Kidney epithelial cell (primary cell): ENCODE results near the gene SUPT20H. TPM values are rescaled to one million over a fixed set of nuclear protein-coding genes. Genes with fewer than 3 reads are reported as not detected.

Experiments
- DNase-seq: peaks from one replicate; pipeline ENCODE4 v3.0.0-alpha.2; 2010; ENCODE audit warnings: low read depth
- H3K27me3 ChIP-seq: 2 replicates; pipeline ENCODE4 v1.6.0; 2011; ENCODE audit warnings: low read length; ENCODE audit not compliant: control insufficient read depth, insufficient read depth
- H3K36me3 ChIP-seq: 2 replicates; pipeline ENCODE4 v1.5.1; 2011; ENCODE audit warnings: low read length; ENCODE audit not compliant: control insufficient read depth, insufficient read depth
- H3K4me3 ChIP-seq: 2 replicates; pipeline ENCODE4 v1.5.1; 2011; ENCODE audit warnings: low read depth, mild to moderate bottlenecking, control low read depth, low read length
- CTCF ChIP-seq: IDR thresholded peaks from 2 replicates; pipeline ENCODE4 v1.5.1; 2011; ENCODE audit warnings: mild to moderate bottlenecking, moderate library complexity, low read length, control low read depth, inconsistent platforms; ENCODE audit not compliant: insufficient read depth, poor library complexity, severe bottlenecking
- total RNA-seq: library from RNA; depleted of rRNA; stranded (reverse); fragments of >200 nt; gene quantifications from 2 replicates; pipeline ENCODE4 v1.2.3, GENCODE V29; 2015

SUPT20H gene
- total RNA-seq, 1 donor from 2014 or later: 58.6 TPM

GRCh38 chr13:37049810-37050209, 9.7 kb downstream of the SUPT20H start:
- DNase-seq: no peak
- Histone ChIP-seq H3K27me3 (no peaks in the 10 kb centered on the region), H3K36me3 (no peaks in the 10 kb centered on the region), H3K4me3 (no peak overlapping the region)
- TF ChIP-seq CTCF: peak; percentile 11

- Histone ChIP-seq H3K4me3 (no peak overlapping the region), H3K27me3 (no peaks in the 10 kb centered on the region), H3K36me3 (no peaks in the 10 kb centered on the region)
- no peak for DNase-seq
- no peak for TF ChIP-seq CTCF
These were observed 11.6 kb downstream of the SUPT20H start for GRCh38 chr13:37047846-37048245.

- TF ChIP-seq CTCF: no peak
- H3K4me3 ChIP-seq: no peak overlapping the region
- no peak for DNase-seq
- no peaks in the 10 kb centered on the region for H3K36me3 ChIP-seq
- no peaks in the 10 kb centered on the region for H3K27me3 ChIP-seq
These were observed 12.5 kb downstream of the SUPT20H start for GRCh38 chr13:37047032-37047431.

- H3K27me3 ChIP-seq: no peaks in the 10 kb centered on the region
- H3K4me3 ChIP-seq: no peak overlapping the region
- H3K36me3 ChIP-seq: no peaks in the 10 kb centered on the region
- TF ChIP-seq CTCF: no peak
- no peak for DNase-seq
These were observed 13.4 kb downstream of the SUPT20H start for GRCh38 chr13:37046062-37046461.

- DNase-seq: no peak
- H3K36me3 ChIP-seq: no peaks in the 10 kb centered on the region
These were observed 18.7 kb downstream of the SUPT20H start for GRCh38 chr13:37040789-37041188.

More at GRCh38 chr13:37040789-37041188, 18.7 kb downstream of the SUPT20H start:
- Histone ChIP-seq H3K4me3 (no peak overlapping the region), H3K27me3 (no peaks in the 10 kb centered on the region)
- TF ChIP-seq CTCF: no peak
